HG03139 (cell line): Measurements from ENCODE around the gene TBC1D20.
A peak's percentile ranks its signal among the peaks of the same experiment; 100 is the strongest.
"Not testable (repeated sequence)": the region's sequence is repeated elsewhere in the genome, so short reads cannot be mapped to it uniquely, and the experiment has no call there.

Experiments
- ATAC-seq: cut with Tn5 transposase; IDR thresholded peaks from one replicate; pipeline ENCODE4 v1.9.1; 2021; ENCODE audit not compliant: unreplicated experiment

TBC1D20 gene, protein sequence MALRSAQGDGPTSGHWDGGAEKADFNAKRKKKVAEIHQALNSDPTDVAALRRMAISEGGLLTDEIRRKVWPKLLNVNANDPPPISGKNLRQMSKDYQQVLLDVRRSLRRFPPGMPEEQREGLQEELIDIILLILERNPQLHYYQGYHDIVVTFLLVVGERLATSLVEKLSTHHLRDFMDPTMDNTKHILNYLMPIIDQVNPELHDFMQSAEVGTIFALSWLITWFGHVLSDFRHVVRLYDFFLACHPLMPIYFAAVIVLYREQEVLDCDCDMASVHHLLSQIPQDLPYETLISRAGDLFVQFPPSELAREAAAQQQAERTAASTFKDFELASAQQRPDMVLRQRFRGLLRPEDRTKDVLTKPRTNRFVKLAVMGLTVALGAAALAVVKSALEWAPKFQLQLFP

GRCh38 chr20:462199-462991 lies at the start of gene TBC1D20:
TSS of gene TBC1D20 (minus strand) at chr20:462533. CDS start at chr20:462405, 128 bp downstream.
- peak; percentile 89 for ATAC-seq

- ATAC-seq = not testable (repeated sequence)
Measured at GRCh38 chr20:510328-511057, 48.2 kb upstream of the TBC1D20 start.

- not testable (repeated sequence) for ATAC-seq
Measured at GRCh38 chr20:508364-508787, 46.0 kb upstream of the TBC1D20 start.

DNA sequence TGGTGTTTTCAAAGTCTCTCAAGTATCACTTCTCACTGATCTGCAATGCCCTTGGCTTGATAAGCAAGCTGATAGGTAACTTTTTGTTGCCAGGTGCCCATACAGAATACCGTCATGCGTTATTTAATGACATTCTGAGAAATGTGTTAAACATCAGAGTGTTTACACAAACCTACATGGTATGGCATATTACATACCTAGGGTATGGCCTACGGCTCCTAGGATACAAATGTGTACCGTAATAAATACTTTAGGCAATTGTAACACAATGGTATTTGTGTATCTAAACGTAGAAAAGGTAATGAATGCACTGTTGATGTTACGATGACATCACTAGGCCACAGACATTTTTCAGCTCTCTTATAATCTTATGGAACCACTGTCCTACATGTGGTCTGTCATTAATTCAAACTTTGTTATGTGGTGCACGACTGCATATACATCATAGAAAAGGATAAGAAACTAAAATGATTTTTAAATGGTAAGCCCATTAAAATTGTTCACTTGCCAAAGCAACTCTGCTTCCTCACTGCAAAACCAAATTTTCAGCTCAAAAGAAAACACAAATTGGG lies 45.5 kb upstream of the TBC1D20 start:
- ATAC-seq = no peak

GRCh38 chr20:507006-507758 lies 44.8 kb upstream of the TBC1D20 start:
- ATAC-seq = no peak

DNA sequence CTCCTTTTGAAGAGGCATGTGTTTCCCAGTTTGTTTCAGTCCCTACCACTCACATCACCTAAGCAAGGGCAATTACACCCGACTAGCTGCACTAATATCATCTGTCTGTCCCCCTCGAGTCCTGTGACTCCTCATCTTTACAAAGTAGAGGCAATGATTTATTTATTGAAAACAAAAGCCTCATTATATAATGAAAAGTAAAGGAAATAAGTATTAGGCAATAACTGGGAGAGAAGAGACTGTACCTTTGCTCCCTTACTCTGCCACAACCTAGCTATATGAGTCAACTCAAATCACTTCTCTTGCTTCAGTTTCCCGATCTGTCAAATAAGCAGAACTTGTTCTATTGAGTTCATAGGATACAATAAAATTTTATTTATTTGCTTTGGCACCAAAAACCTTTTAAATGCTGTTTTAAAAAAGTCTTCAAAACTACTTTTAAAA lies 42.3 kb upstream of the TBC1D20 start:
- ATAC-seq = no peak

DNA sequence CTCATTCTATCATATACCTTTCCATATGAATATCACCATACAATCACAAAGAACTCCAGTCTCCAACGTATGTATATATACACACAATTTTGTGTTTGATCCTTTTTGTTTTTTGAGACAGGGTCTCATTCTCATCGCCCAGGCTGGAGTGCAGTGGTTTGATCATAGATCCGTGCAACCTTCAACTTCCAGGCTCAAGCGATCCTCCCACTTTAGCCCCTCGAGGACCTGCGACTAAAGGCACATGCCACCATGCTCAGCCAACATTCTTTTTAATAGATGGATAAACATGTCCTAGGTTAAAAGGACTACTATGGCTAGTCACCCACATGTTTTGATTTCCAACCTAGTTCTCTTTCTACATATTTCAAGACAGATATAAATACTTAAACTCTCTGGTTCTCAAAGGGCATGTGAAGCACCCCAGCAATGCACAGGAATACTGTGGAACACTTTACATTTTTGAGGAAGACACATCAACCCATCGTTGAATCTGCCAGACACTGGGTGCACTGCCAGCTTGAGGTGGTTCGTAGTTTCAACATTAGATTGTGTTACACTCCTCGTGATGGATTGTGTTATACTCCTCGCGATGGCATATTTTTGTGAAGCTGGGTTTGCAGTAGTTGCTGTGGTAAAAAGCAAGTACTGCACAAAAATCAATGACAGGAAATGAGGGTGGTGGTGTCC lies 40.9 kb upstream of the TBC1D20 start:
- ATAC-seq = no peak

GRCh38 chr20:497979-498378 lies 35.6 kb upstream of the TBC1D20 start:
- no peak for ATAC-seq

DNA sequence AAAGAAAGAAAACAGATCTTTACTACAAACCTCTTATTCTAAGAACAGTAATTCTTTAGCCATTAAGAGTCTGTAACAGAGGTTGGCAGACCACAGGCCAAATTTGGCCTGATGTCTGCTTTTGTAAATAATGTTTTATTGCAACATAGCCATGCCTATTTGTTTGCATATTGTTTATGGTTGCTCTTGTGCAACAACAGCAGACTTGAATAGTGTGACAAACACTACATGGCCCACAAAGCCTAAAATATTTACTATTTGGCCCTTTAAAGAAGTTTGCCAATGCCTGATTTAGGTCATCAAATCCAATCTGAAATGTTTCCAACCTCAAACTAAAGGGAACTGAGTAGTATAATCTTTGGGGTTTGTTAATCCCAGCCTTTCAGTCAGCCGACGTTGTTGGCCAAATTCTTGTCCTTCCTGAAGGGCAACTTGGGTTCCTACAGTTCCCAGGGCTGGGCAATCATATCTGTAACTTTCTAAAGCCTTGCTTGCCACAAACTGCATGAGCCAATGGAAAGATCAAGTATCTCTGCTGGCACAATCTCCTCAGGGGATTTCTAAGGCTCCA lies 33.9 kb upstream of the TBC1D20 start:
- no peak for ATAC-seq

DNA sequence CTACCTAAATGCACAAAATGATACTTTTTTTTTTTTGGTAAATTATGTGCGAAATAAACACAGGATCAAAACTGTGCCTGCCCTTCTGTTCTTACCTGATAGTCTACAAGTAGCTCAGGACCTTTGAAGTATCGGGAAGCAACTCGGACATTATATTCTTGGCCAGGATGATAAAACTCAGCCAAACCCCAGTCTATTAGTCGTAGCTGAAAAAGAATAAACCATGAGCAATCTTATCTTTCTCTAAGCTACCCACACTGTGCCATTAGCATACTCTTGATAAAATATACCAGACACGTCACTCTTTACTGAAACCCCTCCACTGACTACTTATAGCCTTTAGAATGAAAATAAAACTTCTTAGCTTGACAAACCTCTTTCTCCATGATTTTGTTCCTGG lies 29.8 kb upstream of the TBC1D20 start:
- ATAC-seq = no peak

GRCh38 chr20:487655-488054 lies 25.3 kb upstream of the TBC1D20 start:
- ATAC-seq = no peak

DNA sequence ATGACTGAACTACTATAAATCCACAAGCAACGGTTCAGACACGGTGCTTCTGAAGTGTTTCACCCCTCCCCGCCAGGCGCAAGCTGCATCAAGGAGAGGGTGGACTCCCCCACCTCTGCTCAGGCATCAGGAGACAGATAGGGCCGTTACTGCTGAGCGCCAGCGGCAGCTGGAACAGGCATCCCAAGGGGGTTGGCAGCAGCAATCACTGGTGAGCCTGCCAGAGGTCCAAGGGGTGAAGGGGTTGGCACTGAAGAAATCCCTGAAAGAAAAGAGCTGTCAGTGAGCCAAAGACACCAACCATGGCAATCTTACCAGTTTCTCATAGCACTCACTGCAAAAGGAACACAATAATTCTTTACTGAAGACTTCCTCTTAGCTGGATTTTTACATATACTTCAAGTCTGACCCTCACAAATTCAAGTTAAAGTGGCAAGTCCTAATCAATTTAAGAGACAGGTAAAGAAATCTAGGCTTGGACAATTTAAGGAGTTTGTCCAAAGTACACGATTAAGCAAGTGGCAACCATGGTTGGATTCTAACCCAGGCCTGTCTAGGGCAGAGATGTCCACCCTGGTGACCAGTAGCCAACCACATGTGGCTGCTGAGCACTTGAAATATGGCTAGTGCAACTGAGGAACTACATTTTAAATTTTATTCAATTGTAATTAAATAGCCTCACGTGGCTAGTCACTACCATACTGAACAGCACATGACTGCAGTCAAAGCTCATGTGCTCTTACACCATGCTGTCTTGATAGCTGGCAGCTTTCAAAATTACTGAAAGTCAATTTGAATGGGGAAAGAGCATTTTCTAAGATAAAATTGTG lies 21.7 kb upstream of the TBC1D20 start:
- no peak for ATAC-seq

DNA sequence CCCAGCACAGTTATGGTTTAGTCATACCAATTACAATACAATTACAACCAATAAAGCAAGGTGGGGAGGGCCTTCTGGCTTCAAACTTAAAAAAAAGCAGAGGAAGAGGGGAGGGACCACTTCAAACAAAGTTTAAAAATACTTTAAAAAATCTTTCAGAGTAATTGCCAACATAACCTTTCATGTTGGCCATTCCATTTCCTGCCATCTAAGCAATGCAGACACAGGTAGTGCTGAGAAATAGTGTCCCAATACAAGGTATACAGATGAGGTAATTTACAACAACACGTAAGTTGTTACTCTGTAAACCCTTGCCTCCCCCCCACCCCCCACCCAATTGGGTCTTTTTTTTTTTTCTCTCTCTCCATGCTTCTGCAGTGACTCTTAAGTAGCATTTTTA lies 18.8 kb upstream of the TBC1D20 start:
- ATAC-seq = no peak

DNA sequence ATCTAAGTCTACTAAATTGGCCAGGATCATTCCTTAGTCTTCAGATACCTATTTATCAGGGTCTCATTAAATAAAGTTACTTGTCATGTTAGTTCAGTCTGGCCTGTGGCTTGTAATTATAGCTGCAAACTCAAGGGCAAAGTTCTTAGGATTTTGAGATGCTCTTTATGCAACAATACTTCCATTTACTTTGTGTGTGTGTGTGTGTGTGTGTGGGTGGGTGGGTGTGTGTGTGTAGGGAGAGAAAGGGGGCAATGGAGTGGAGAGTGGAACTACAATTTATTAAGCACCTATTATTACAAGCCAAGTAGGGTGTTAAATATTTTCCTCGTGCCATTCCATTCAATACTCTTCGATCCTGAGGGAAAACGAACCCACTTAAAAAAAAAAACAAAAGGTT lies 17.7 kb upstream of the TBC1D20 start:
- no peak for ATAC-seq

DNA sequence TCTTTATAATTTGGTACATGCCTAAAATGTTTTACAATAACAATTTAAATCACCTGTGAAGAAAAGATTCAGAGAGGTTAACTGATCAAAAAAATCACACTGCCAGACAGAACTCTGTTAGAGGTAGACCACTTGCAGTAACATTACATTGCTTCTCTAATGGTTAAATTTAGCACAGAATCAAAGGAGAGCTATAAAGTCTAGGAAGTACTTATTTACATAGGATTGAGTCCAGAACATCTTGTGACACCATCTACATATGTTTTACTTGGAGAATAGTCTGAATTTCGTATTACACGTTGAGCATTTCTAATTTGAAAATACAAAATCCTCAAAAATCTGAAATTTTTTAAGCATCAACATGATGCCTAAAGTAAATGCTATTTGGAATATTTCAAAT lies 17.2 kb upstream of the TBC1D20 start:
- no peak for ATAC-seq

DNA sequence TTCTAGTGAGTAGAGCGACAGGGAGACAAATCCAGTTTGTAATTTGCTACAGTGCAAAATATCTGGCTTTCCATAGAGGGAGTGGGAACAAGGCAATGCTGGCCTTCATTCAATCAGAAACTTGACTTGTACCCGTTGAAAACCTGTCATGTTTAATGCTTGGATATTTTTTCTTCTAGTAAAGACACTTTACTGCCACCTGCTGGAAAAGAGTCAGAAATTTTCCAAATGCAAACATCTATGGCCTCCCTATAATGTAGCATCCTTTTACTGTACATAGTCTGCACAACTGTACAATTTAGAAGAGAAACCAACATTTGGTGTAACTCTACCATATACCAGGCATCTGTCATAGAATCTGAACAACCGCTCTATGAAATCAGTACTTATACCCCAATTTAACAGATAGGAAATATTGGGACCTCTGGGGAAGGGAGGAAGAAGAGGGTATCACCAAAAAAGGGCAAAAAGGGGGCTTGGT lies 16.7 kb upstream of the TBC1D20 start:
- ATAC-seq = no peak

- ATAC-seq = no peak
Measured at GRCh38 chr20:478010-478948, 15.9 kb upstream of the TBC1D20 start.
